Transverse colon (tissue), 4 donors: ENCODE data around the gene CTDNEP1. TPM values are rescaled to one million over a fixed set of nuclear protein-coding genes. Genes with fewer than 3 reads are reported as not detected.
A peak's percentile ranks its signal among the peaks of the same experiment; 100 is the strongest.

ENCODE experiments used
- DNase-seq: peaks from one replicate; pipeline ENCODE4 v3.0.0-alpha.2; 2019
- H3K27ac ChIP-seq, 4 donors: fragments of 200-600 bp; sonication (generic); 2 replicates each; pipeline ENCODE4 v1.5.1; 2016 to 2018; ENCODE audit warnings: inconsistent platforms in 4 of 4
- H3K27me3 ChIP-seq: fragments of 200-600 bp; sonication (generic); 2 replicates; pipeline ENCODE4 v1.5.1; 2017; ENCODE audit warnings: inconsistent platforms
- H3K36me3 ChIP-seq, 4 donors: fragments of 200-600 bp; sonication (generic); 2 replicates each; pipeline ENCODE4 v1.5.1; 2017 to 2019; ENCODE audit warnings: inconsistent platforms in 4 of 4
- H3K4me1 ChIP-seq, 4 donors: fragments of 200-600 bp; sonication (generic); 2 replicates each; pipeline ENCODE4 v1.5.1; 2017 to 2020; ENCODE audit warnings: inconsistent platforms in 4 of 4
- H3K4me3 ChIP-seq, 4 donors: fragments of 200-600 bp; sonication (generic); 1 replicate in 1 of 4; 2 replicates in 3 of 4; pipeline versions ENCODE4 v1.5.1 to v1.6.1; 2017 to 2019; ENCODE audit warnings: inconsistent platforms in 4 of 4
- H3K9me3 ChIP-seq, 2 donors: fragments of 200-600 bp; sonication (generic); 2 replicates each; pipeline ENCODE4 v1.5.1; 2017 to 2019; ENCODE audit warnings: inconsistent platforms in 2 of 2
- CTCF ChIP-seq, 5 experiments: fragments of 200-600 bp in 3 of 5; fragments of 450-650 bp in 2 of 5; sonication (generic) in 3 of 5; IDR thresholded peaks; 1 replicate in 2 of 5; 2 replicates in 3 of 5; pipeline ENCODE4 v1.5.1; 2016 to 2017; ENCODE audit warnings: antibody characterized with exemption in 5 of 5, inconsistent platforms in 3 of 5, mild to moderate bottlenecking in 2 of 5, moderate library complexity in 1 of 5
- EP300 ChIP-seq: sonication (generic); formaldehyde crosslinking; IDR thresholded peaks from one replicate; pipeline ENCODE4 v1.6.1; 2017; ENCODE audit warnings: antibody characterized with exemption, low read depth
- POLR2A ChIP-seq: fragments of 450-650 bp; IDR thresholded peaks from one replicate; pipeline ENCODE4 v1.6.1; 2016; ENCODE audit warnings: antibody characterized with exemption, mild to moderate bottlenecking, moderate library complexity
- POLR2AphosphoS5 ChIP-seq, 3 donors: sonication (generic); formaldehyde crosslinking; IDR thresholded peaks; one replicate each; pipeline ENCODE4 v1.6.1; 2016; ENCODE audit warnings: antibody characterized with exemption in 3 of 3
- WGBS, 2 donors: methylation state at CpG; one replicate each; pipeline ENCODE4 v1.1.5; 2018; ENCODE audit warnings: low coverage in 1 of 2; 5-methylcytosine and 5-hydroxymethylcytosine counted together
- in situ Hi-C, 4 donors: fragments of 200-750 bp; cut with MboI; loops; one replicate each; pipeline versions ENCODE4 v1.15.0 to v1.15.1; 2017; ENCODE audit warnings: low sequenced_read_pairs in 3 of 4, low pct_ligation_motif_present in 1 of 4, low pct_unique_long_range_greater_than_20kb in 1 of 4
- intact Hi-C: fragments of 100-400 bp; cut with DNase I; formaldehyde crosslinking; loops from one replicate; pipeline ENCODE4 v1.15.1; 2023; ENCODE audit warnings: low total_unique reads
- total RNA-seq, 4 donors: library from RNA; depleted of rRNA; stranded (reverse); fragments of >200 nt; gene quantifications; one replicate each; pipeline ENCODE4 v1.1.0, GENCODE V29; 2016

Gene CTDNEP1
- total RNA-seq, 4 donors from 2014 or later: 52.3 to 113 (median 60.4) TPM

GRCh38 chr17:7241783-7242716, 9.5 kb downstream of the CTDNEP1 start, which contains the start of gene GABARAP:
Gene GABARAP (minus strand): TSS chr17:7242449. CDS start chr17:7242330, 119 bp downstream.
- peak within 1 kb of the TSS; percentile 64 to 95 (median 82) for H3K4me3 ChIP-seq
- peak; percentile 73 for TF ChIP-seq POLR2A
- no peak for TF ChIP-seq EP300
- peak in 2 of 3 donors; percentile 65 to 72 for TF ChIP-seq POLR2AphosphoS5 (IDR thresholded peaks at IDR 0.05)
- no peak for TF ChIP-seq CTCF (IDR thresholded peaks at IDR 0.05)
- 0 to 2% methylated on average over 6 to 57 of the region's 62 CpGs for WGBS, 2 donors
- no peaks in the 10 kb centered on the region for H3K9me3 ChIP-seq
- peaks cover 23 to 35% (median 32%) of the 10 kb centered on the region in 4 donors for H3K4me1 ChIP-seq
- in situ Hi-C loops (loop anchor here in 1 of 4 donors (25.0 kb wide), 1 partner anchor 895 kb away; no protein-coding TSS in a partner anchor), intact Hi-C loops (loop anchor here (5.0 kb wide), 1 partner anchor 600 kb away; no protein-coding TSS in a partner anchor)
- H3K36me3 ChIP-seq: peaks cover 0 to 35% (median 17%) of the 10 kb centered on the region in 4 donors
- H3K27me3 ChIP-seq: no peaks in the 10 kb centered on the region
- H3K27ac ChIP-seq: peak within 1 kb of the TSS; percentile 91 to 99 (median 98)
- DNase-seq: peak; percentile 96

- no peaks in the 10 kb centered on the region for H3K27me3 ChIP-seq
- H3K27ac ChIP-seq: peak overlapping the region; percentile 91 to 99 (median 98)
- DNase-seq: no peak
- no peaks in the 10 kb centered on the region for H3K9me3 ChIP-seq
- no peak for TF ChIP-seq EP300
- no peak for TF ChIP-seq POLR2A
- TF ChIP-seq POLR2AphosphoS5 (IDR thresholded peaks at IDR 0.05): no peak
- no peak for TF ChIP-seq CTCF (IDR thresholded peaks at IDR 0.05)
- H3K36me3 ChIP-seq: peaks cover 0 to 28% (median 14%) of the 10 kb centered on the region in 4 donors
- in situ Hi-C loops: loop anchor here in 1 of 4 donors (25.0 kb wide), 1 partner anchor 896 kb away; no protein-coding TSS in a partner anchor
- H3K4me1 ChIP-seq: peaks cover 23 to 43% (median 33%) of the 10 kb centered on the region in 4 donors
- intact Hi-C loops: loop anchor here (5.0 kb wide), 1 partner anchor 601 kb away; no protein-coding TSS in a partner anchor
- peak overlapping the region; percentile 64 to 95 (median 82) for H3K4me3 ChIP-seq
- WGBS, 2 donors: 25 to 58% methylated on average over 2 to 9 of the region's 9 CpGs
These were observed 10.3 kb downstream of the CTDNEP1 start for GRCh38 chr17:7241090-7241733.

- H3K27me3 ChIP-seq: no peaks in the 10 kb centered on the region
- DNase-seq: no peak
- H3K4me1 ChIP-seq: peaks cover 25 to 52% (median 37%) of the 10 kb centered on the region in 4 donors
- H3K27ac ChIP-seq: peak overlapping the region; percentile 91 to 99 (median 98)
- WGBS, 2 donors: 34 to 54% methylated on average over 3 to 4 of the region's 4 CpGs
- intact Hi-C loops: loop anchor here (5.0 kb wide), 1 partner anchor 602 kb away; no protein-coding TSS in a partner anchor
- H3K4me3 ChIP-seq: peak overlapping the region in 2 of 4 donors; percentile 64 to 95
- no peaks in the 10 kb centered on the region for H3K9me3 ChIP-seq
- in situ Hi-C loops: loop anchor here in 1 of 4 donors (25.0 kb wide), 1 partner anchor 897 kb away; no protein-coding TSS in a partner anchor
- TF ChIP-seq POLR2AphosphoS5 (IDR thresholded peaks at IDR 0.05) (no peak), CTCF (IDR thresholded peaks at IDR 0.05) (no peak), EP300 (no peak), POLR2A (no peak)
- peaks cover 0 to 20% (median 10%) of the 10 kb centered on the region in 4 donors for H3K36me3 ChIP-seq
These were observed 11.2 kb downstream of the CTDNEP1 start for GRCh38 chr17:7240375-7240774.
